ENCODE results near the gene DPM3.

- TF ChIP-seq CTCF (IDR thresholded peaks at IDR 0.05; ENCODE audit: low read depth, low read length), result no peak
- no peak for TF ChIP-seq EZH2phosphoT487 (IDR thresholded peaks at IDR 0.05; ENCODE audit: low read depth)
Measured at GRCh38 chr1:155170806-155171205, 30.5 kb upstream of the DPM3 start.
